Stimulated activated CD8-positive, alpha-beta memory T cell treated with anti-CD3 and anti-CD28 coated beads, Interleukin-15, amount 100 ng/mL, for 24 hours (primary cell): ENCODE results near the gene FAM98C.
"Not testable (repeated sequence)": the region's sequence is repeated elsewhere in the genome, so short reads cannot be mapped to it uniquely, and the experiment has no call there.

Experiments used
- DNase-seq: peaks from one replicate; pipeline ENCODE4 v3.0.0-alpha.2; 2020; ENCODE audit warnings: low read depth

FAM98C gene

DNA sequence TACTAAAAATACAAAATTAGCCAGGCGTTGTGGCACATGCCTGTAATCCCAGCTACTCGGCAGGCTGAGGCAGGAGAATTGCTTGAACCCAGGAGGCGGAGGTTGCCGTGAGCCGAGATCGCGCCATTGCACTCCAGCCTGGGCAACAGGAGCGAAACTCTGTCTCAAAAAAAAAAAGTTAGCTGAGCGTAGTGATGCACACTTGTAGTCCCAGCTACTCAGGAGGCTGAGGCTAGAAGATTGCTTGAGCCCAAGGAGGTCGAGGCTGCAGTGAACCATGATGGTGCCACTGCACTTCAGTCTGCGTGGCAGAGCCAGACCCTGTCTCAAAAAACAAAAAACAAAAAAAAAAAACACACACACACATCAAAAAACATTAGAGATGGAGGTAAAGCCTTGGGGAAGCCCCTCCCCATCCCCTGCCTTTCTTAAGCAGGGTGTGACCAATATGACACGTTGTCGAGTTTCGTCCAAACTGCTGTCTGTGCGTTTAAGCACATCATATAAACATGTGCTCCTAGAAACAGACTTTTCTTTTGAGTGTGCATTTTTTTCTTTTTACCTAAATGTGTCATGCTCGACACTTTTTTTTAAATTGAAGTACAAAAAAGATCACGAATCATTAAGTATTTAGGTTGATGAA, 24.3 kb downstream of the FAM98C start:
- not testable (repeated sequence) for DNase-seq

DNA sequence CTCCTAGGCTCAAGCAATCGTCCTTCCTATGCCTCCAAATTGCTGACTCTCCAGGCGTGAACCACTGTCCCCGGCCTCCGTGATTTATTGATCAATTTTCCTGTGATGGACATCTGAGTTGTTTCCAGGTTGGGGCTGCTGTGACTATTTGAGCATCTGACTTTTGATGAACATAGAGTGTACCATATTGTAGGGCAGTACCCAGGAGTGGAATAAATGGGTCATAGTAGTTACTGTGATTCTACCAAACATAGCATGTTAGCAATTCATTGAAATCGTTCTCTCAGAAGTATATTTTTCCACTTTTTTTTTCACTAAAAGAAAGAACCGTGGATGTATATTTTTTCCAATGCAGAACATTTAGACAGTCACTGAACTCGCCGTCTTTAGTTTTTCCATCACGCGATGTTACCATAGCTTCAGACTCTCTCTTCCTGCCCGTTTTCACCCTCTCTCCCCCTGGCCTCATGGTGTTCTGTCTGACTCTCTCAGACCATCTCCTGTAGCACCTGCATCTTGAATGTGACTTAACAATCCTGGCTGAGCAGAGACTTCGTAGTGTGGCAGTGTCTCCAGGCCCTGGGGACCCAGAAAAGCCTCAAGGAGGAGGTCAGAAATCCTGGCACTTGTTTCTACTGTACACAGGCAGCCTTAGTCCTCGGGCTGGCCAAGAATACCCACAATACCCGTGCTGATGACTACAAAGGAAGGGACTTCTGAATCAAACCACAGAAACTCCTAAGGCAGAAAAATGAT, 26.3 kb downstream of the FAM98C start:
- DNase-seq, result no peak

DNA sequence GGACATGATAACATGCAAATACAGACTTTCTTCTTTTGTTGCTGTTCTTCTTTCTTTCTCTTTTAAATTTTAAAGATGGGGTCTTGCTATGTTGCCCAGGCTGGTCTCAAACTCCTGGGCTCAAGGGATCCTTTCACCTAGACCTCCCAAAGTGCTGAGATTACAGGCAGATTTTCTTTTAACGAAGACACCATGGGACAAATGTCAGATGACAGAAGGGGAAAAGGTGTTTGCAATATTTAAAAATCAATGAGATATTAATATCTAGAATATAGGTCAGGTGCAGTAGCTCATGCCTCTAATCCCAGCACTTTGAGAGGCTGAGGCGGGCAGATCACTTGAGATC, 26.9 kb downstream of the FAM98C start:
- DNase-seq, result no peak

DNA sequence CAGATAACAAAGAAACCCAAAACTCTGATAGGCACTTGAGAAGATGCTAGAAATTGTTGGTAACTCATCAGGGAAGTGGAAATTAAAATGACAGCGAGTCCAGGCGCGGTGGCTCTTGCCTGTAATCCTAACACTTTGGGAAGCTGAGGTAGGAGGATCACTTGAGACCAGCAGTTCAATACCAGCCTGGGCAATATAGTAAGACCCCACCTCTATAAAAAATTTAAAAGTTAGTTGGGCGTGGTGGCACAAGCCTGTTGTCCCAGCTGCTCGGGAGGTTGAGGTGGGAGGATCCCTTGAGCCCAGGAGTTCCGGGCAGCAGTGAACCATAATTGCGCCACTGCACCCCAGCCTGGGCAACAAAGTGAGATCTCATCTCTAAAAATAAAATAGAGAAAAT, 28.0 kb downstream of the FAM98C start:
- no peak for DNase-seq

DNA sequence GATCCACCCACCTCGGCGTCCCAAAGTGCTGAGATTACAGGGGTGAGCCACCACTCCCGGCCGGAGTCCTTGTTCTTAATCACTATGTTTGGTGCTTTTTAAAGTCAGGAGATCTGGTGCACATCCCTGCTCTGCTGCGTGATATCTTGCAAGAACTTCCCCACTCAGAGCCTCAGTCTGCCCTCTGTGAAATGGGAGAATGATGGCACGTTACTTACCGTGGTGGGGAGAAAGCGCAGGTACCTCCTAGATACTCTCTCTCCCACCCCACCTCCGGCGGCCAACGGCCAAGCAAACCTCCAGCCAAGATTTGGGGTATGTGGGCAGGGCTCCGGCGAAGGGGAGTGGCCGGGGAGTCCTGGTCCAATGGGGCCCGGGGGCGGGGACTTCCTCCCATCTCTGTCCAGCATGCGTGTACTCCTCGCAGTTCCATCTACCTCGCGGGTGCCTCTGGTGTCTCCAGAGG, 30.4 kb downstream of the FAM98C start, which contains the start of gene RYR1:
TSS of gene RYR1 (plus strand) at position 424 of the 466 bp plus-strand sequence. CDS start 139 bp downstream, outside the sequence.
- DNase-seq, result no peak

DNA sequence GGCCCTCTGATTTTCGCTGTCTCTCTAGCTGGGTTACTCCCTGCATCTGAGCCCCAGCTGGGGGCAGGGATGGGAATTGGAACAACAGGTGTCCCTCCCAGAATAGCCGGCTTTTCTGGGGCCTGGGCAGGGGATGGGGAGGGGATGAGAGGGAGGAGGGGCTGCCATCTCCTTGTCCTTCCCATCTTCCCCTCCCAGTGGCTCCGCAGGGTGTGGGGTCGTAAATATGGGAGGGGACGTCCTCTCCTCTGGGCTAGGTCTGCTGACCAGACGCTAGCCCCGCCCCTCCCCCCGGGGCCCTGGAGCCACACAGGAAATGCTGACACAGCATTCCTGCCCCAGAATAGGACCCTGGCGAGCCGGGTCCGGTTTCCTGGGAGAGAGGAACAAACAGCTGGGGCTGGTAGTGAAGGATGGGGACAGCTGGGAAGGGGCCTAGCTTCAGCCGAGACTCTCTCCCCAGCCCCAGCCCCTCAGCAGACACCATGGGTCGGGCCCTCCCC, 31.7 kb downstream of the FAM98C start:
- DNase-seq, result no peak

DNA sequence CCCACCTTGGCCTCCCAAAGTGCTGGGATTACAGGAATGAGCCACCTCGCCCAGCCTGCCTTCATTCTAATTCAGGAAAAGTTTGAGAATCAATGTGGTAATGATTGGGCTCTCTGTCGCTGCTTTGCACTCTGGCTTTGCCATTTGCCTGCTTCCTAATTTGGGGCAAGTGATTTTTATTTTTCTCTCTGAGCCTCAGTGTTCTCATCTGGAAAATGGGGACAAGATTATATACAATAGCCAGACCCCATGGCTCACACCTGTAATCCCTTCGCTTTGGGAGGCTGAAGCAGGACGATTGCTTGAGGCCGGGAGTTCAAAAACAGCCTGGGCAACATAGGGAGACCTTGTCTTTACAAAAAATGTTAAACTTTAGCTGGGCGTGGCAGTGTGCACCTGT, 34.4 kb downstream of the FAM98C start:
- no peak for DNase-seq

DNA sequence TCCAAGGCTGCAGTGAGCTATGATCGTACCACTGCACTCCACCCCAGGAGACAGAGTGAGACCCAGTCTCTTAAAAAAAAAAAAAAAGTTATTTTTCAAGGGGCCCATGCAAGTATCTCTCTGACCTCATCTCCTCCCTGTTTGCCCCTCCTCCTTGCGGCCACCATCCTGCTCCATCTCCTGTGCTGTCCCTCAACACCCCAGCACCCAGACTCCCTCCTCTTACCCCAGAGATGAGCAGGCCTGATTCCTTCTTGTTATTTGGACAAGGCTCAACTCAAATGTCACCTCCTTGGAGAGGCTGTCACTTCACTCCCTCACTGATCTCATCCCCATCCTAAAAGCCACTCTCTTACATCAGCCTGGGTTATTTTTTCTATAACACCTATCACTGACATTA, 35.0 kb downstream of the FAM98C start:
- DNase-seq, result no peak

DNA sequence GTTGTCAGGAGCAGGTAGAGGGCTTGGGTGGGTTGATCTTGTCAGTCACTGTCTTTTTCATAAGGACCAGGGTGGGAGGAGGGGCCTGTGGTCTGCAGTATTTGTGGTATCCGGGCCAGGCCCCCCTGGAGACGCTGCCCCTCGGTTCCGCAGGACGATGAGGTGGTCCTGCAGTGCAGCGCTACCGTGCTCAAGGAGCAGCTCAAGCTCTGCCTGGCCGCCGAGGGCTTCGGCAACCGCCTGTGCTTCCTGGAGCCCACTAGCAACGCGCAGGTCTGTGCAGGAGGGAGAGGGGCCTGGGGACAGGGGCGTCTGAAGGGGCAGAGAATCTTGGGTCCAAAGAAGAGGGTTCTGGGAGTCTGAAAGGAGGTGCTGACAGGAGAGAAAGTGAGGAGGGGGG, 37.7 kb downstream of the FAM98C start:
- no peak for DNase-seq

DNA sequence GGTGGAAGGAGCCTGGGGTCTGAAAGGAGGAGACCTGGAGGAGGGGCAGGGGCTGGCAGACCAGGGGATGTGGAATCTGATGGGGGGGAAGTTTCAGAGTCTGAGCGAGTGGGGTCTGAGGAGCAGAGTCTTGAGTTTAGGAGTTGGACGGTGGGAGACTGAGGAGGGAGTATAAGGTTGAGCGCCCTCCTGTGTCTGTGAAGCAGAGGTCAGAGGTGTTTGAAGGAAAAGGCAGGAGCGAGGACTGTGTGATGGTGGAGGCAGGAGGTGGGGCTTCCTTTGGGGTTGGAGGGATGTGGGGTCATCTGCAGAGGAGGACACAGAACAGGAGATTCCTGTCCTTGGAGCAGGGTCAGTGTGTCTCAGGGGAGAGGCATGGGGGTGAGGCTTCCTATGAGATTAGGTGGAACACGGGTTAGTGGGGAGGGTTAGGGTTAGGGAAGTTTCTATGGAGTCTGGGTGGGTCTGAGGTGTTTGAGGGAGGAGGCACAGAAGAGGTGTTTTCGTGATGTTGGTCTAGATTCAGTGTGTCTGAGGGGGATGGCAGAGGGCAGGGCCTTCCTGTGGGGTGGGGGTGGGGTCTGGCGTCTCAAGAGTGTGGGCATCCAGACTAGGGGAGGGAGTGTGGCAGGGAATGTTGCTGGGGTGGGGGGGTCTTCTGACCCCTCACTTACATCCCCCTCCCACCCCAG, 38.9 kb downstream of the FAM98C start:
- no peak for DNase-seq

DNA sequence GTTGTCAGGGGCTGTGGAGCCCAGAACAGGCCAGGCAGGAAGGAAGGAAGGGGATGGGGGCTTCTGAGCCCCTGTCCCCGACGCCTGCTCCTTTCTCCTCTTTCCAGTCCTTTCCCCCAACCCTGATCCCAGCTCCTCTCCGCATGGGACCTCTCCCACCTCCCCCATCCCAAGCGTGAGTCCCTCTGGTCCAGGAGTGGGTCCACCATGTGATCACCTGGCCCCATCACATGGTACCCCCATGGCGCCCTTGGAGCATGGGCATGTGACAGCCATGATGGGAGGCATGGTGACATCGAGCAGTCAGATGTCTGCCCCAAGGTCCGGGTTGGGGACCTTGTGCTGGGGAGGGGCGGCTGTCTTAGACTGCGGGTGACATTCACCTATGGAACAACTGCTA, 39.8 kb downstream of the FAM98C start:
- no peak for DNase-seq

DNA sequence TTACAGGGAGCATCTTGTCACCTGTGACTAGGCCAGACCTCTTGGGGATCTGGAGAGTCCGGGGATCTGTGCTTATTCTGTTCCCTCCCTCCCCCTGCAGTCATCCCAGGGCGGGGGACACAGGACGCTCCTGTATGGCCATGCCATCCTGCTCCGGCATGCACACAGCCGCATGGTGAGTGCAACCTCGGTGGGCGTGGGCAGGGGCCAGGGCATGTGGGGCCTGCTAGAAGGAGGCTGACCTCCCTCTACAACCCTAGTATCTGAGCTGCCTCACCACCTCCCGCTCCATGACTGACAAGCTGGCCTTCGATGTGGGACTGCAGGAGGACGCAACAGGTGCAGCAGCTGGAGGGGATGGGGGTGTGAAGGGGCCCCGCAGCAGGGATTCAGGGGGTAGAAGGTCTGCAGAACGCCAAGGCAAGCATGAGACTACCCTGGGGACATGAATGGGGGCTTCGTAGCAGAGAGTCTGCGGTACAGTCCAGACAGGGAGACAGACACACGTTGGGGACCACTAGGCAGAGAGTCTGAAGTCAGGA, 40.6 kb downstream of the FAM98C start:
- no peak for DNase-seq

DNA sequence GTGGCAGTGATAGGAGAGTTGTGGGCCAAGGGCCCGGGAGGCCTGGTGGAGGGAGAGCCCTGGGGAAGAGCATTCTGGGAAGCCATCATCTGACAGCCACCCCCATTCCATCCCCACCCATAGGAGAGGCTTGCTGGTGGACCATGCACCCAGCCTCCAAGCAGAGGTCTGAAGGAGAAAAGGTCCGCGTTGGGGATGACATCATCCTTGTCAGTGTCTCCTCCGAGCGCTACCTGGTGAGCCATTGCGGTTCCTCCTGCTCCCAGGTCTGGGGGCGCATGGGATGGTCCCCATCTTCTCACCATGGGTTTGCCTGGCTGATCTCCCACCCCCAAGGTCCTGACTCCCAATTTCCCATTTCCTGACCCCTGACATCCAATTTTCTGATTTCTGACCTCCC, 41.1 kb downstream of the FAM98C start:
- no peak for DNase-seq

DNA sequence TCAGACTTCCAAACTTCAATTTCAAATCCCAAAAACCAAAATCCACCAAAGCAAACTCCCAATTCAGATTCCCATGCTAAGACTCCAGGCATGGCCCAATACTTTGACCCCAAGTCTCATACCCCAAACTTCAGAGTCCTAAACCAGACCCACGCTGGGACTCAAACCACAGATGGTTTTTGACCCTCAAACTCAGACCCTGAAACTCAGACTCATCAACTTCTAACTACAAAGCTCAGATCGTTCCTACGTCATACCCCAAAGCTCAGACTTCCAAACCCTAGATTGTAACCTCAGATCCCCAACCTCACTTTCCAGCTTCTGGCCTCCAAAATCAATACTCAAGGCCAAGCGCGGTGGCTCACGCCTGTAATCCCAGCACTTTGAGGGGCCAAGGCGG, 42.5 kb downstream of the FAM98C start:
- DNase-seq, result no peak

DNA sequence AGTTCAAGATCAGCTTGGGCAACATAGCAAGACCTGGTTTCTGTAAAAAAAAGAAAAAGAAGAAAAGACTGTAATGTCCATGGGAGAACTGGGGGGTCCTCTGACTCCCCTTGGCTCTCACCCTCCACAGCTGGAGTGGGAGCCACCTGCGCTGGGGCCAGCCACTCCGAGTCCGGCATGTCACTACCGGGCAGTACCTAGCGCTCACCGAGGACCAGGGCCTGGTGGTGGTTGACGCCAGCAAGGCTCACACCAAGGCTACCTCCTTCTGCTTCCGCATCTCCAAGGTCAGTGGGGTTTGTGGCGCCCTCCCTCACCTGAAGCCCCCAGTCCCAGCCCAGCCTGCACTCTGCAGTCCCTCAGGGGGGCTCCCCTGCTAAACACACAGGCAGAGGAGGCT, 45.3 kb downstream of the FAM98C start:
- DNase-seq, result no peak

DNA sequence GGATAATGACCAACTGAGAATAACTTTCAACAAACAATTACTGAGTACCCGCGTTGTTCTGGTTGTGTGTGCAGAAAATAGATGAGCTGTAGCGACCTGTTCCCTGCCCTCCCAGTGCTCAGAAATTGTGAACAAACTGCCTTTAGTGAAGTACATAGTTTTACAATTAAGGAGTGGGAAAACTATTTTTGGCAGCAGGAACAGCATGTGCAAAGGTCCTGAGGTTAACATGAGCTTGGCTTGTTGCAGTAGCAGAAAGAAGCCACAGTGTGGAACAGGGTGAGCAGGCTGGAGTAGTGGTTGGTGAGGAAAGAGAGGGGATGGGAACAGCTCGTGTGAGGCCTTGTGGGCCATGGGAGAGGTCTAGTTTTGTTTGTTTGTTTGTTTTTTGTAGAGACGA, 46.6 kb downstream of the FAM98C start:
- no peak for DNase-seq

DNA sequence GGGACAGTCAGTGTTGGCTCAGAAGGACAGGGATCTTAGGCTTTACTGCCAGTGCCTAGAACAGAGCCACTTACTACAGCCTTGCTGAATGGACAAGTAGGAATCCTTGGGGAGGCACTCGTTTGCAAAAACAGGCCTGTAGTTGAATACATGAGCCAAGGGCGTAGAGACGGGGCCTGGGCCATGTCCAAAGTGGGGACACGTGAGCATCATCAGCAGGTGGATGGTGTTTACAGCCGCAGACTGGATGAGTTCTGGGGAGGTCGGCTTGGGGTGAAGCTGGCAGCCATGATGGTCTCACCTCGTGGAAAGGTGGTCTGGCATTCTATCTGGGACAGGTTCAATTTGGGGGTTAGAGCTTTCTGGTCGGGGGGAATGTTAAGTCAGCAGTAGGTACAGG, 48.1 kb downstream of the FAM98C start:
- DNase-seq, result no peak

DNA sequence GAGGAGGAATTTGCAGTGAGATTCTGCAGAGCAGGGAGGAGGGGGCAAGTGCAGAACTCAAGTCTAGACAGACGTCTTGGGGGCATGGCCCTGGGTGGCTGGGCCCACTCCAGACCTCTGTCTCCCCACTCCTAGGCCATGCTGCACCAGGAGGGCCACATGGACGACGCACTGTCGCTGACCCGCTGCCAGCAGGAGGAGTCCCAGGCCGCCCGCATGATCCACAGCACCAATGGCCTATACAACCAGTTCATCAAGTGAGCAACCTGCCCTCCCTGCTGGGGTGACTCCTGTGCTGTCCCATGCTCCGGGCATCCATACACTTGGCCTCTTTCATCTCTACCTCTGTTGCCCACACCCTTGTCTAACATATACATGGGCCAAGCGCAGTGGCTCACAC, 48.7 kb downstream of the FAM98C start:
- DNase-seq, result no peak

DNA sequence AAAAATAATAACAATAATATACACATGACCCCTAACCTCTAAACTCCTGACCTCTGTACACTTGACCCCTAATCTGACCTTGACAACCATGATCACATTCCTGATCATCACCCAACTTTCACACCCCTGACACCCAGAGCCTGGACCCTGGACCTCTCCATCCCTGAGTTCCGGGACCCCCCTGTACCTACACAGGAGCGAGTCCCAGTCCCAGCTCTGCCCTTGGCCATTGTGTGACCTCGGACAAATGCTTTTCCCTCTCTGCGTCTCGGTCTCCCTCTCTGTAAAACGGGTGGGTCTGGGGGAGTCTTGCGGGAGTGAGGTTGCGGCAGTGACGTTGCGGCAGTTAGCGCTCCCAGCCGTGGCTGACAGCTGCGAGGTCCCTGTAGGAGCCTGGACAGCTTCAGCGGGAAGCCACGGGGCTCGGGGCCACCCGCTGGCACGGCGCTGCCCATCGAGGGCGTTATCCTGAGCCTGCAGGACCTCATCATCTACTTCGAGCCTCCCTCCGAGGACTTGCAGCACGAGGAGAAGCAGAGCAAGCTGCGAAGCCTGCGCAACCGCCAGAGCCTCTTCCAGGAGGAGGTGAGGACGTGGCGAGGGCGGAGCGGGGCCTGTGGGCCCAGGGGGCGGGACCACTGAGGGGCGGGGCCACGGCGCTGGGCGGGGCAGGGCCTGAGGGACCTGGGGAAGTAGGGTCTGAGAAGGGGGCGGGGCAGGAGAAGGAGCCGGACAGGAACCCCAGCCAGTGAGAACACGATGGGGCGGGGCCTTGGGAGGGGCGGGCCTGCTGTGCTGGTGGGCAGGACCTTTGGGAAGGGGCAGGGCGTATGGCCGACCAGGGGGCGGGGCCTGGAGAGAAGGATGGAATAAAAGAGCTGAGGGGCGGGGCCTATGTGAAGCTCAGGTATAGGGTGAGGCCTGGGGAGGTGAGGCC, 49.8 kb downstream of the FAM98C start:
- no peak for DNase-seq

DNA sequence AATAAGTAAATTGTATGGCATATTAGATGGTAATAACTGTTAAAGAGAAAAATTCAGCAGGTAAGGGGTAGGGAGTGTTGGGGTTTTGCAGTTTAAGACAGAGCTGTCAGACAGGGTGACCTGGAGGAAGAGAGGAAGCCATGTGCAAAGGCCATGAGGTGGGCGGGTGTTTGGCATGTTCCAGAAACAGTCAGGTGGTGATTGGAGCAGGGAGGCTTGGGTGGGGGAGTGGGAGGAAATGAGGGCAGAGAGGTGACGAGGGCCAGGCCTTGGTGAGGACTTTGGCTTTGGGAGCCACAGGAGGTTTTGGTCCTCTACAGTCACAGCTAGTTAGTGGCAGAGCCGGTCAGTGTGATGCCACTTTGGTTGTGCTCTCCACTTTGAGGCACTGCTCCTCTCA, 50.7 kb downstream of the FAM98C start:
- DNase-seq, result no peak

DNA sequence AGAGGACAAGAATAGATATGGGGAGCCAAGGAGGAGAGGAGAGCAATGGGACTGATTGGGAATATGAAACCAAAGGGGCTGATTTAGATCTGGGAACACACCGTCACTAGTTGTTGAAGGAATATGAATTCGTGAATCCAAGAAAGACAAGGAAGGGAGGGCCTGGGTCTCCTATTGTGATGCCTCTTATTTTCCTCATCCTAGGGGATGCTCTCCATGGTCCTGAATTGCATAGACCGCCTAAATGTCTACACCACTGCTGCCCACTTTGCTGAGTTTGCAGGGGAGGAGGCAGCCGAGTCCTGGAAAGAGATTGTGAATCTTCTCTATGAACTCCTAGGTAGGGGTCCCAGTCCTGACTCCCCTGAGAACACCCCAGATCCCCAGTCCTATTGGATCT, 52.1 kb downstream of the FAM98C start:
- no peak for DNase-seq

DNA sequence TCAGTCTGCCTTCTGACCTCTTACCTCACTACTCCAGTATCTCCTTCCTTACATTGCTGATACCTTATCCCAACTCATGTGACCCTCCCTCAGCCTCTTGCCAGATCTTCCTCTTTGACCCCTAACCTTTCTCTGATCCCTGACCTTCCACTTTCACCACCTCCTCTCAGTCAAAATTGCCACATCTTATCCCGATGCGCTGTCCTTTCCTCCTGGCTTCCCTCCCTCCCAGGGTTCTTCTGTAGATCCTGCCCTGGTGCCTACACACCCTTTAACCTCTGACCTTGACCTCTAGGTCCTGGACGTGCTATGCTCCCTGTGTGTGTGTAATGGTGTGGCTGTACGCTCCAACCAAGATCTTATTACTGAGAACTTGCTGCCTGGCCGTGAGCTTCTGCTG, 54.3 kb downstream of the FAM98C start:
- no peak for DNase-seq
